ENCODE data around the gene CDK19.

Gene CDK19

GRCh38 chr6:110799655-110800054 is 15.6 kb downstream of the CDK19 start:
- TF ChIP-seq CTCF (IDR thresholded peaks at IDR 0.05; ENCODE audit: insufficient read depth, missing control alignments), result no peak
- DNase-seq (ENCODE audit: insufficient read length, low spot score), result no peak
- FAIRE-seq, result no peak

- no peak for FAIRE-seq
- DNase-seq (ENCODE audit: insufficient read length, low spot score), result no peak
- TF ChIP-seq CTCF (IDR thresholded peaks at IDR 0.05; ENCODE audit: insufficient read depth, missing control alignments), result no peak
Observed at GRCh38 chr6:110799189-110799588, 16.1 kb downstream of the CDK19 start.

- no peak for TF ChIP-seq CTCF (IDR thresholded peaks at IDR 0.05; ENCODE audit: insufficient read depth, missing control alignments)
- DNase-seq (ENCODE audit: insufficient read length, low spot score) (no peak), FAIRE-seq (no peak)
Observed at GRCh38 chr6:110795271-110795670, 20.0 kb downstream of the CDK19 start.

GRCh38 chr6:110786696-110787095 is 28.6 kb downstream of the CDK19 start:
- no peak for TF ChIP-seq CTCF (IDR thresholded peaks at IDR 0.05; ENCODE audit: insufficient read depth, missing control alignments)
- FAIRE-seq, result no peak

GRCh38 chr6:110786271-110786670 is 29.0 kb downstream of the CDK19 start:
- FAIRE-seq (no peak), DNase-seq (ENCODE audit: insufficient read length, low spot score) (no peak)
- no peak for TF ChIP-seq CTCF (IDR thresholded peaks at IDR 0.05; ENCODE audit: insufficient read depth, missing control alignments)

More at GRCh38 chr6:110786696-110787095, 28.6 kb downstream of the CDK19 start:
- no peak for DNase-seq (ENCODE audit: insufficient read length, low spot score)

- no peak for FAIRE-seq
Observed at GRCh38 chr6:110784610-110784979, 30.7 kb downstream of the CDK19 start.

More at GRCh38 chr6:110784610-110784979, 30.7 kb downstream of the CDK19 start:
- no peak for DNase-seq (ENCODE audit: insufficient read length, low spot score)
- no peak for TF ChIP-seq CTCF (IDR thresholded peaks at IDR 0.05; ENCODE audit: insufficient read depth, missing control alignments)
